KMS-11 (cell line): ENCODE results near the gene MYL2.

Experiments
- H2AFZ ChIP-seq: fragments of 200-600 bp; sonication (generic); 2 replicates; pipeline ENCODE4 v1.6.1; 2016; ENCODE audit warnings: antibody characterized with exemption, mixed run types, low read depth
- H3K27ac ChIP-seq: fragments of 200-600 bp; sonication (generic); 2 replicates; pipeline ENCODE4 v1.6.1; 2016; ENCODE audit warnings: mild to moderate bottlenecking, mixed run types
- H3K27me3 ChIP-seq: fragments of 200-600 bp; sonication (generic); 2 replicates; pipeline ENCODE4 v1.6.1; 2017; ENCODE audit warnings: mild to moderate bottlenecking, low read depth, mixed run types, moderate library complexity; ENCODE audit not compliant: insufficient read depth
- H3K36me3 ChIP-seq: fragments of 200-600 bp; sonication (generic); 2 replicates; pipeline ENCODE4 v1.6.1; 2017; ENCODE audit warnings: mild to moderate bottlenecking, mixed run types; ENCODE audit not compliant: insufficient read depth
- H3K4me1 ChIP-seq: fragments of 200-600 bp; sonication (generic); 2 replicates; pipeline ENCODE4 v1.6.1; 2016; ENCODE audit warnings: mild to moderate bottlenecking, low read depth, mixed run types; ENCODE audit not compliant: poor library complexity, severe bottlenecking
- H3K4me2 ChIP-seq: fragments of 200-600 bp; sonication (generic); 2 replicates; pipeline ENCODE4 v1.7.0; 2016; ENCODE audit warnings: mild to moderate bottlenecking, mixed run types
- H3K4me3 ChIP-seq: fragments of 200-600 bp; sonication (generic); IDR thresholded peaks from 2 replicates; pipeline ENCODE4 v1.6.1; 2017; ENCODE audit warnings: low read depth, low read length, mixed read lengths; ENCODE audit not compliant: insufficient read depth
- H3K79me2 ChIP-seq: fragments of 200-600 bp; sonication (generic); 2 replicates; pipeline ENCODE4 v1.6.1; 2016; ENCODE audit warnings: low read depth, mixed run types; ENCODE audit not compliant: insufficient read depth
- H3K9ac ChIP-seq: fragments of 200-600 bp; sonication (generic); 2 replicates; pipeline ENCODE4 v1.6.1; 2016; ENCODE audit warnings: mild to moderate bottlenecking, mixed run types
- H4K20me1 ChIP-seq: fragments of 200-600 bp; sonication (generic); 2 replicates; pipeline ENCODE4 v1.6.1; 2016; ENCODE audit warnings: mild to moderate bottlenecking, mixed run types; ENCODE audit not compliant: insufficient read depth
- TF ChIP-seq, protein P1 (sequence below): fragments of 200-600 bp; sonication (generic); conservative IDR thresholded peaks from 2 replicates; pipeline ENCODE4 v1.6.1; 2017; ENCODE audit warnings: low read depth, mild to moderate bottlenecking, antibody characterized with exemption, low read length, moderate library complexity, mixed read lengths

Gene MYL2

DNA sequence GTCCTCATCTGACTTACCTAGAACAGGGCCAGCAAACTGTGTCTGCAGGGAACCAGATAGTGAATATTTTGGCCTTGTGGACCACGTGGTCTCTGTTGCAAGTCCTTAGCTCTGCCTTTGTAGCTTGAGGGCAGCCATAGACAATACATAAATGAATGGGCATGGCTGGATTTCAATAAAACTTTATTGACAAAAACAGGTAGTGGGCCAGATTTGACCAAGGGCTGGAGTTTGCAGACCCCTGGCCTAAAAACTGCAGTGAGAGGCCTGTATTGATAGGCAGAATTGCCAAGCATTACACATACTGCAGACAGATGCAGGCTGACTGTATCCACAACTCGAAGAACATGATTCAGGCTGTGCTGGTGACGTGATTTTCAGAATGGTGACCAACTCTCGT is 48.3 kb downstream of the MYL2 start:
- TF ChIP-seq, protein P1, sequence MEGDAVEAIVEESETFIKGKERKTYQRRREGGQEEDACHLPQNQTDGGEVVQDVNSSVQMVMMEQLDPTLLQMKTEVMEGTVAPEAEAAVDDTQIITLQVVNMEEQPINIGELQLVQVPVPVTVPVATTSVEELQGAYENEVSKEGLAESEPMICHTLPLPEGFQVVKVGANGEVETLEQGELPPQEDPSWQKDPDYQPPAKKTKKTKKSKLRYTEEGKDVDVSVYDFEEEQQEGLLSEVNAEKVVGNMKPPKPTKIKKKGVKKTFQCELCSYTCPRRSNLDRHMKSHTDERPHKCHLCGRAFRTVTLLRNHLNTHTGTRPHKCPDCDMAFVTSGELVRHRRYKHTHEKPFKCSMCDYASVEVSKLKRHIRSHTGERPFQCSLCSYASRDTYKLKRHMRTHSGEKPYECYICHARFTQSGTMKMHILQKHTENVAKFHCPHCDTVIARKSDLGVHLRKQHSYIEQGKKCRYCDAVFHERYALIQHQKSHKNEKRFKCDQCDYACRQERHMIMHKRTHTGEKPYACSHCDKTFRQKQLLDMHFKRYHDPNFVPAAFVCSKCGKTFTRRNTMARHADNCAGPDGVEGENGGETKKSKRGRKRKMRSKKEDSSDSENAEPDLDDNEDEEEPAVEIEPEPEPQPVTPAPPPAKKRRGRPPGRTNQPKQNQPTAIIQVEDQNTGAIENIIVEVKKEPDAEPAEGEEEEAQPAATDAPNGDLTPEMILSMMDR: no peak
- Histone ChIP-seq H3K27me3 (no peaks in the 10 kb centered on the region), H3K79me2 (no peaks in the 10 kb centered on the region), H3K4me1 (no peaks in the 10 kb centered on the region), H2AFZ (no peak overlapping the region), H3K36me3 (no peaks in the 10 kb centered on the region), H3K9ac (no peak overlapping the region), H3K27ac (no peak overlapping the region), H4K20me1 (no peaks in the 10 kb centered on the region), H3K4me3 (no peak overlapping the region), H3K4me2 (no peak overlapping the region)

DNA sequence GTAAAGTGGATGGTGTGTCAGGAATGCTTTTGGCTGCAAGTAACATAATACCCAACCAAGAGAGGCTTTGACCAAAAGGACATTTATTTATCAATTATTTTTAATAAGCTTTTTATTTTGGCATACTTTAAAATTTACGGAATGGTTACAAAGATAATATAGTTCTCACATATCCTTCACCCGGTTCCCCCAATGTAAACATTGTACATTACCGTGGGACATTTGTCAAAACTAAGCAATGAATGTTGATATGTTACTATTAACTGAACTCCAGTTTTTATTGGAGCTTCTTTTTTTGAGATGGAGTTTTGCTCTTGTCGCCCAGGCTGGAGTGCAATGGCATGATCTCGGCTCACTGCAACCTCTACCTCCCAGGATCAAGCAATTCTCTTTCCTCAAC is 50.6 kb downstream of the MYL2 start:
- Histone ChIP-seq H3K79me2 (no peaks in the 10 kb centered on the region), H3K9ac (no peak overlapping the region), H3K4me2 (no peak overlapping the region), H3K27ac (no peak overlapping the region), H3K4me3 (no peak overlapping the region), H2AFZ (no peak overlapping the region), H4K20me1 (no peaks in the 10 kb centered on the region), H3K4me1 (no peaks in the 10 kb centered on the region), H3K27me3 (no peaks in the 10 kb centered on the region), H3K36me3 (no peaks in the 10 kb centered on the region)
- TF ChIP-seq, protein P1: no peak

DNA sequence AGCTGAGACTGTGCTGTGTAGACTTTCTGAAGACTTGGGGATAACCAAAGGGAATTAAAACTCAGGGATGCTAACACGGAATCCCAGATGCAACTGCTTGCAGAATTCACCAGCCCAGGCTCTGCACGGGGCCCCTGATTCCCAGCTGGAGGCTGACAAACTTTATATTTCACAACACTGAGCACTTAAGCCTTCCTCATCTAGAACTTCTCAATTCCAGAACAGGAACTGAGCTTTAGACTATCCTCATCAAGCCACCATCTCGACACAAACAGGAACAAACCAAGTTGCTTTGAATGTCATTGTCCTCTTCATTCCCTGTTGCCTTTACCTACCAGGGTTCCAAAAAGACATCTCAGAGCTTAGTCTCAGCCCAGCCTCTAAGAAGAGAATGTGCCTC is 51.4 kb downstream of the MYL2 start:
- no peak overlapping the region for H3K9ac ChIP-seq
- no peak overlapping the region for H3K4me2 ChIP-seq
- no peaks in the 10 kb centered on the region for H3K4me1 ChIP-seq
- H3K27me3 ChIP-seq: no peaks in the 10 kb centered on the region
- no peaks in the 10 kb centered on the region for H3K36me3 ChIP-seq
- H3K27ac ChIP-seq: no peak overlapping the region
- no peak overlapping the region for H3K4me3 ChIP-seq
- H4K20me1 ChIP-seq: no peaks in the 10 kb centered on the region
- H3K79me2 ChIP-seq: no peaks in the 10 kb centered on the region
- TF ChIP-seq, protein P1: no peak
- no peak overlapping the region for H2AFZ ChIP-seq

DNA sequence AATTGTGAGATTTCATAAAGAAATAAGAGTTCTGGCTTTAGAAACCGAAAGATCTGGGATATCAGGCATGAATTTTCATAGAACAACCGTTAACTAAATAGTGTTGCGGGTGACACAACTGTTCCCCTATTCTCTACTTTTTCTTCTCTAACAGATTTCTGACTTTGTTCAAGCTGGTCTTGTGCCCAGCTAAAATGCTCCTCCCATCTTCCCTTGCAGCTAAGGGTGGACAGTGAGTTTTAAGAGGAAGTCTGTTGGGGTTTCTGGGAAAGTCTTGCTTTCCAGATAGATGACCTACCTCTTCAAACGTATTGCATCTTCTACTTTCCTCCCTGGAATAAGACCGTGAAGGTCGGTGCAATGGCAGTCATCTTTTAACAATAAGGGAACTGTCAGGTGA is 54.9 kb downstream of the MYL2 start:
- no peaks in the 10 kb centered on the region for H3K79me2 ChIP-seq
- H4K20me1 ChIP-seq: no peaks in the 10 kb centered on the region
- no peaks in the 10 kb centered on the region for H3K27me3 ChIP-seq
- H2AFZ ChIP-seq: no peak overlapping the region
- no peaks in the 10 kb centered on the region for H3K4me1 ChIP-seq
- H3K4me2 ChIP-seq: no peak overlapping the region
- no peaks in the 10 kb centered on the region for H3K36me3 ChIP-seq
- H3K9ac ChIP-seq: no peak overlapping the region
- TF ChIP-seq, protein P1: no peak
- H3K27ac ChIP-seq: no peak overlapping the region
- no peak overlapping the region for H3K4me3 ChIP-seq

DNA sequence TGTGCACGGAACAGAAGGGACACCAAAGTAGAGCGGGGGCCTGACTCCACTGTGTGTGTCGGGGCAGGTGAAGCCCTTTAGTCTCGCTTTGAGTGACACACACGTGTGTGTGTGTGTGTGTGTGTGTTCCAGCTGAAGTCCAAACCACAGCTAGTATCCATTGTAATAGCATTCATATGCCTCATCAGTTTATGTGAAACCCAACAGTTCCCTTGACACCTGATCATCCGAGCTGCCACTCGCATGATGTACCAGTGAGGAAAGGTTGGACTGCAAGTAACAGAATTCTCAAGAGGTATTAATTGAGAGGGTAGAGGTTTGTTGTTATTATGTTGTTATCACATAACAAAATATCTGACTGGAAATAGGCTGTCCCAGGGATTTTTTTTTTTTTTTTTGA is 57.2 kb downstream of the MYL2 start:
- H3K4me3 ChIP-seq: no peak overlapping the region
- no peak overlapping the region for H2AFZ ChIP-seq
- TF ChIP-seq, protein P1: no peak
- H3K9ac ChIP-seq: no peak overlapping the region
- H3K4me2 ChIP-seq: no peak overlapping the region
- H4K20me1 ChIP-seq: no peaks in the 10 kb centered on the region
- no peaks in the 10 kb centered on the region for H3K27me3 ChIP-seq
- no peaks in the 10 kb centered on the region for H3K79me2 ChIP-seq
- no peaks in the 10 kb centered on the region for H3K4me1 ChIP-seq
- H3K36me3 ChIP-seq: no peaks in the 10 kb centered on the region
- H3K27ac ChIP-seq: no peak overlapping the region
